22Rv1 (cell line): ENCODE measurements around the gene B4GALNT2.

ENCODE experiments used
- ZFX ChIP-seq: fragments of 450-650 bp; IDR thresholded peaks from 2 replicates; pipeline ENCODE4 v1.6.1; 2017; ENCODE audit warnings: antibody characterized with exemption, borderline replicate concordance
- TF ChIP-seq, protein P1 (sequence below): fragments of 450-650 bp; IDR thresholded peaks from 2 replicates; pipeline ENCODE4 v1.5.1; 2017; ENCODE audit warnings: mild to moderate bottlenecking

DNA sequence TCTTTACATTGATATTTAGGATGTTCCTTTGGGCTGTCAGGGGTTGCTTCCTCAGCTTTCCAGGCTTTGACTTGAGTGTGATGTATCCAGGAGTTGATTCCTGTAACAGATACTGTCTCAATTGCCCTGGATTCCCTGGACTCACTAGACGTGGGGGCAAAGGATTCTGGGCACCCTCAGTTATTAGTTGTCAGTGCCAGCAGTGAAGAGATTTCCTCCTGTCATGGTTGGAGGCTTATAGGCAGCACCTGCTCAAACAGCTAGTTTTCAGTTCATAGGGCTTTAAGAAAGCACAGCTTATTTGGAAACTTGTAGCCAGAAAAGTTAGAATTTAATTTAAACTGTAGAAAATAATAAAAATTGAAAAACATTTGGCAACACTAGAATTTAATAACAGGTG, 9.5 kb upstream of the B4GALNT2 start:
- TF ChIP-seq, protein P1, sequence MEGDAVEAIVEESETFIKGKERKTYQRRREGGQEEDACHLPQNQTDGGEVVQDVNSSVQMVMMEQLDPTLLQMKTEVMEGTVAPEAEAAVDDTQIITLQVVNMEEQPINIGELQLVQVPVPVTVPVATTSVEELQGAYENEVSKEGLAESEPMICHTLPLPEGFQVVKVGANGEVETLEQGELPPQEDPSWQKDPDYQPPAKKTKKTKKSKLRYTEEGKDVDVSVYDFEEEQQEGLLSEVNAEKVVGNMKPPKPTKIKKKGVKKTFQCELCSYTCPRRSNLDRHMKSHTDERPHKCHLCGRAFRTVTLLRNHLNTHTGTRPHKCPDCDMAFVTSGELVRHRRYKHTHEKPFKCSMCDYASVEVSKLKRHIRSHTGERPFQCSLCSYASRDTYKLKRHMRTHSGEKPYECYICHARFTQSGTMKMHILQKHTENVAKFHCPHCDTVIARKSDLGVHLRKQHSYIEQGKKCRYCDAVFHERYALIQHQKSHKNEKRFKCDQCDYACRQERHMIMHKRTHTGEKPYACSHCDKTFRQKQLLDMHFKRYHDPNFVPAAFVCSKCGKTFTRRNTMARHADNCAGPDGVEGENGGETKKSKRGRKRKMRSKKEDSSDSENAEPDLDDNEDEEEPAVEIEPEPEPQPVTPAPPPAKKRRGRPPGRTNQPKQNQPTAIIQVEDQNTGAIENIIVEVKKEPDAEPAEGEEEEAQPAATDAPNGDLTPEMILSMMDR, result no peak
- TF ChIP-seq ZFX, result no peak
